Measurements from ENCODE around the gene STXBP5.
A peak's percentile ranks its signal among the peaks of the same experiment; 100 is the strongest.

Gene STXBP5

GRCh38 chr6:147389463-147389862 is 185.2 kb downstream of the STXBP5 start:
- Mint-ChIP-seq H3K27me3 (no peaks in the 10 kb centered on the region), H3K36me3 (peaks cover 3% of the 10 kb centered on the region), H3K4me3 (no peak overlapping the region), H3K27ac (no peak overlapping the region), H3K9me3 (no peaks in the 10 kb centered on the region), H3K4me1 (peaks cover 9% of the 10 kb centered on the region)
- DNase-seq (ENCODE audit: low spot score in 2 of 2) (no peak), ATAC-seq (ENCODE audit: low read depth) (no peak)

GRCh38 chr6:147390909-147391536 is 186.8 kb downstream of the STXBP5 start:
- Mint-ChIP-seq H3K36me3 (no peaks in the 10 kb centered on the region), H3K9me3 (no peaks in the 10 kb centered on the region), H3K4me3 (no peak overlapping the region), H3K4me1 (peaks cover 9% of the 10 kb centered on the region), H3K27ac (no peak overlapping the region), H3K27me3 (no peaks in the 10 kb centered on the region)
- no peak for DNase-seq (ENCODE audit: low spot score in 2 of 2)
- no peak for ATAC-seq (ENCODE audit: low read depth)

GRCh38 chr6:147392917-147393625 is 188.9 kb downstream of the STXBP5 start:
- no peak overlapping the region for H3K4me3 Mint-ChIP-seq
- DNase-seq (ENCODE audit: low spot score in 2 of 2) (no peak), ATAC-seq (ENCODE audit: low read depth) (peak; percentile 53)
- no peaks in the 10 kb centered on the region for H3K9me3 Mint-ChIP-seq
- peaks cover 9% of the 10 kb centered on the region for H3K4me1 Mint-ChIP-seq
- no peaks in the 10 kb centered on the region for H3K36me3 Mint-ChIP-seq
- no peak overlapping the region for H3K27ac Mint-ChIP-seq
- peaks cover 7% of the 10 kb centered on the region for H3K27me3 Mint-ChIP-seq

- peaks cover 1% of the 10 kb centered on the region for H3K9me3 Mint-ChIP-seq
- ATAC-seq (ENCODE audit: low read depth) (no peak), DNase-seq (ENCODE audit: low spot score in 2 of 2) (no peak)
- no peak overlapping the region for H3K4me3 Mint-ChIP-seq
- H3K36me3 Mint-ChIP-seq = no peaks in the 10 kb centered on the region
- H3K27ac Mint-ChIP-seq = no peak overlapping the region
- peaks cover 9% of the 10 kb centered on the region for H3K4me1 Mint-ChIP-seq
- H3K27me3 Mint-ChIP-seq = peaks cover 8% of the 10 kb centered on the region
Measured at GRCh38 chr6:147395158-147395557, 190.9 kb downstream of the STXBP5 start.

GRCh38 chr6:147397306-147397705 is 193.1 kb downstream of the STXBP5 start:
- no peak overlapping the region for H3K4me3 Mint-ChIP-seq
- DNase-seq (ENCODE audit: low spot score in 2 of 2) (no peak), ATAC-seq (ENCODE audit: low read depth) (no peak)
- H3K27ac Mint-ChIP-seq = no peak overlapping the region
- peaks cover 9% of the 10 kb centered on the region for H3K4me1 Mint-ChIP-seq
- H3K27me3 Mint-ChIP-seq = peaks cover 8% of the 10 kb centered on the region
- H3K9me3 Mint-ChIP-seq = peaks cover 6% of the 10 kb centered on the region
- no peaks in the 10 kb centered on the region for H3K36me3 Mint-ChIP-seq

GRCh38 chr6:147400968-147401367 is 196.8 kb downstream of the STXBP5 start:
- H3K4me3 Mint-ChIP-seq = no peak overlapping the region

GRCh38 chr6:147401779-147402178 is 197.6 kb downstream of the STXBP5 start:
- Mint-ChIP-seq H3K27ac (no peak overlapping the region), H3K4me3 (no peak overlapping the region), H3K27me3 (peaks cover 8% of the 10 kb centered on the region), H3K9me3 (peaks cover 8% of the 10 kb centered on the region), H3K36me3 (no peaks in the 10 kb centered on the region), H3K4me1 (no peaks in the 10 kb centered on the region)
- DNase-seq (ENCODE audit: low spot score in 2 of 2) (no peak), ATAC-seq (ENCODE audit: low read depth) (no peak)

More at GRCh38 chr6:147400968-147401367, 196.8 kb downstream of the STXBP5 start:
- H3K9me3 Mint-ChIP-seq = peaks cover 8% of the 10 kb centered on the region
- H3K36me3 Mint-ChIP-seq = no peaks in the 10 kb centered on the region
- no peak for ATAC-seq (ENCODE audit: low read depth)
- peaks cover 8% of the 10 kb centered on the region for H3K27me3 Mint-ChIP-seq
- no peaks in the 10 kb centered on the region for H3K4me1 Mint-ChIP-seq
- no peak overlapping the region for H3K27ac Mint-ChIP-seq
- DNase-seq (ENCODE audit: low spot score in 2 of 2) = no peak

- no peak overlapping the region for H3K27ac Mint-ChIP-seq
- no peaks in the 10 kb centered on the region for H3K4me1 Mint-ChIP-seq
- no peaks in the 10 kb centered on the region for H3K36me3 Mint-ChIP-seq
- DNase-seq (ENCODE audit: low spot score in 2 of 2) (no peak), ATAC-seq (ENCODE audit: low read depth) (no peak)
- no peaks in the 10 kb centered on the region for H3K27me3 Mint-ChIP-seq
- H3K4me3 Mint-ChIP-seq = no peak overlapping the region
- peaks cover 6% of the 10 kb centered on the region for H3K9me3 Mint-ChIP-seq
Measured at GRCh38 chr6:147406783-147407182, 202.6 kb downstream of the STXBP5 start.

GRCh38 chr6:147407571-147407970 is 203.4 kb downstream of the STXBP5 start:
- Mint-ChIP-seq H3K4me3 (no peak overlapping the region), H3K4me1 (no peaks in the 10 kb centered on the region), H3K36me3 (no peaks in the 10 kb centered on the region), H3K27me3 (no peaks in the 10 kb centered on the region), H3K9me3 (peaks cover 3% of the 10 kb centered on the region), H3K27ac (no peak overlapping the region)
- DNase-seq (ENCODE audit: low spot score in 2 of 2) (no peak), ATAC-seq (ENCODE audit: low read depth) (no peak)

GRCh38 chr6:147416622-147417021 is 212.4 kb downstream of the STXBP5 start:
- no peaks in the 10 kb centered on the region for H3K36me3 Mint-ChIP-seq
- DNase-seq (ENCODE audit: low spot score in 2 of 2) (no peak), ATAC-seq (ENCODE audit: low read depth) (no peak)
- peaks cover 5% of the 10 kb centered on the region for H3K27me3 Mint-ChIP-seq
- no peaks in the 10 kb centered on the region for H3K9me3 Mint-ChIP-seq
- no peak overlapping the region for H3K4me3 Mint-ChIP-seq
- H3K4me1 Mint-ChIP-seq = peaks cover 4% of the 10 kb centered on the region
- no peak overlapping the region for H3K27ac Mint-ChIP-seq

- Mint-ChIP-seq H3K9me3 (peaks cover 1% of the 10 kb centered on the region), H3K4me3 (no peak overlapping the region), H3K27me3 (peaks cover 5% of the 10 kb centered on the region), H3K36me3 (peaks cover 2% of the 10 kb centered on the region), H3K27ac (no peak overlapping the region), H3K4me1 (peaks cover 4% of the 10 kb centered on the region)
- ATAC-seq (ENCODE audit: low read depth) = no peak
- DNase-seq (ENCODE audit: low spot score in 2 of 2) = no peak
Measured at GRCh38 chr6:147417954-147418353, 213.7 kb downstream of the STXBP5 start.

GRCh38 chr6:147418523-147418922 is 214.3 kb downstream of the STXBP5 start:
- Mint-ChIP-seq H3K27ac (no peak overlapping the region), H3K36me3 (peaks cover 2% of the 10 kb centered on the region), H3K4me1 (peaks cover 4% of the 10 kb centered on the region), H3K4me3 (no peak overlapping the region), H3K9me3 (peaks cover 3% of the 10 kb centered on the region), H3K27me3 (peaks cover 5% of the 10 kb centered on the region)
- ATAC-seq (ENCODE audit: low read depth) (no peak), DNase-seq (ENCODE audit: low spot score in 2 of 2) (no peak)

GRCh38 chr6:147421903-147422302 is 217.7 kb downstream of the STXBP5 start:
- Mint-ChIP-seq H3K36me3 (peaks cover 2% of the 10 kb centered on the region), H3K27ac (no peak overlapping the region), H3K4me1 (peaks cover 7% of the 10 kb centered on the region), H3K4me3 (no peak overlapping the region), H3K9me3 (peaks cover 5% of the 10 kb centered on the region), H3K27me3 (peaks cover 5% of the 10 kb centered on the region)
- DNase-seq (ENCODE audit: low spot score in 2 of 2) (no peak), ATAC-seq (ENCODE audit: low read depth) (no peak)

GRCh38 chr6:147423111-147423510 is 218.9 kb downstream of the STXBP5 start:
- DNase-seq (ENCODE audit: low spot score in 2 of 2) (no peak), ATAC-seq (ENCODE audit: low read depth) (no peak)
- no peak overlapping the region for H3K27ac Mint-ChIP-seq
- peaks cover 7% of the 10 kb centered on the region for H3K4me1 Mint-ChIP-seq
- H3K27me3 Mint-ChIP-seq = peaks cover 5% of the 10 kb centered on the region
- no peak overlapping the region for H3K4me3 Mint-ChIP-seq
- peaks cover 2% of the 10 kb centered on the region for H3K36me3 Mint-ChIP-seq
- peaks cover 5% of the 10 kb centered on the region for H3K9me3 Mint-ChIP-seq

GRCh38 chr6:147429794-147430193 is 225.6 kb downstream of the STXBP5 start:
- DNase-seq (ENCODE audit: low spot score in 2 of 2) = no peak
- Mint-ChIP-seq H3K4me1 (no peaks in the 10 kb centered on the region), H3K27me3 (peaks cover 4% of the 10 kb centered on the region), H3K36me3 (no peaks in the 10 kb centered on the region), H3K27ac (no peak overlapping the region), H3K4me3 (no peak overlapping the region), H3K9me3 (no peaks in the 10 kb centered on the region)
- ATAC-seq (ENCODE audit: low read depth) = no peak
